ENCODE results near the gene OPCML.

DNA sequence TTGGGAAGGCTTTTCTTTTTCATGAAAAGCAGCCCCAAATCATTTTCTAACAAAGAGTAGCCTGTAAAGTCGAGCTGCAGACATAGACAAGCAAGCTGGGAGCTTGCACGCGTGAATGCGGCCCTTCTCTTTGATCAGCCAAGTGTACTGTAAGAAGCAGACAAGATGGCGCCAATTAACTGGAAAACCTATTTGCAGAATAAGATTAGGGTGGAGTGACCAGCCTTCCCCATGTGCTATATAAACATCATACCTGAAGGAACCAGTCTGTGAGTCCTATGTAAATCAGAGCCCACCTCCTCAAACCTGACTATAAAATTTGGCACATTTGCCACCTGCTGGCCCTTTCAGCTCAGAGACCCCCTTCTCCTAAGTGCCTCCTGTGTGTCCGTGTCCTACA lies 982.7 kb downstream of the OPCML start:
- TF ChIP-seq, protein P1, sequence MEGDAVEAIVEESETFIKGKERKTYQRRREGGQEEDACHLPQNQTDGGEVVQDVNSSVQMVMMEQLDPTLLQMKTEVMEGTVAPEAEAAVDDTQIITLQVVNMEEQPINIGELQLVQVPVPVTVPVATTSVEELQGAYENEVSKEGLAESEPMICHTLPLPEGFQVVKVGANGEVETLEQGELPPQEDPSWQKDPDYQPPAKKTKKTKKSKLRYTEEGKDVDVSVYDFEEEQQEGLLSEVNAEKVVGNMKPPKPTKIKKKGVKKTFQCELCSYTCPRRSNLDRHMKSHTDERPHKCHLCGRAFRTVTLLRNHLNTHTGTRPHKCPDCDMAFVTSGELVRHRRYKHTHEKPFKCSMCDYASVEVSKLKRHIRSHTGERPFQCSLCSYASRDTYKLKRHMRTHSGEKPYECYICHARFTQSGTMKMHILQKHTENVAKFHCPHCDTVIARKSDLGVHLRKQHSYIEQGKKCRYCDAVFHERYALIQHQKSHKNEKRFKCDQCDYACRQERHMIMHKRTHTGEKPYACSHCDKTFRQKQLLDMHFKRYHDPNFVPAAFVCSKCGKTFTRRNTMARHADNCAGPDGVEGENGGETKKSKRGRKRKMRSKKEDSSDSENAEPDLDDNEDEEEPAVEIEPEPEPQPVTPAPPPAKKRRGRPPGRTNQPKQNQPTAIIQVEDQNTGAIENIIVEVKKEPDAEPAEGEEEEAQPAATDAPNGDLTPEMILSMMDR (optimal IDR thresholded peaks at IDR 0.05 in 1 of 3, IDR thresholded peaks at IDR 0.05 in 1 of 3, conservative IDR thresholded peaks at IDR 0.05 in 1 of 3; ENCODE audit: extremely low read depth in 1 of 3, insufficient read depth in 2 of 3, low read length in 3 of 3): no peak
- no peak for TF ChIP-seq EZH2 (IDR thresholded peaks at IDR 0.05; ENCODE audit: low read length)

Measured in keratinocyte (primary cell).